ENCODE measurements around the gene RAB27A. TPM values are rescaled to one million over a fixed set of nuclear protein-coding genes. Genes with fewer than 3 reads are reported as not detected.
A peak's percentile ranks its signal among the peaks of the same experiment; 100 is the strongest.
"Not testable (repeated sequence)": the region's sequence is repeated elsewhere in the genome, so short reads cannot be mapped to it uniquely, and the experiment has no call there.

Gene RAB27A
- total and polyA plus RNA-seq, 5 experiments from 2014 or later, result 26.2 to 88.0 (median 35.0) TPM

GRCh38 chr15:55297315-55297714 is 7.7 kb upstream of the RAB27A start:
- POLR2A ChIA-PET, result no interaction called here
- H3K27me3 Mint-ChIP-seq, result no peaks in the 10 kb centered on the region

GRCh38 chr15:55290528-55291057 is 980 bp upstream of the RAB27A start:
- H3K4me1 Mint-ChIP-seq, result peaks cover 18 to 38% (median 36%) of the 10 kb centered on the region in 4 donors
- H3K27ac Mint-ChIP-seq, result peak overlapping the region; percentile 86 to 98 (median 95)
- POLR2A ChIA-PET, result interaction anchor here (1.1 to 2.9 kb wide), 5 partner anchors 10 to 94 kb away, joined by 3 to 9 read pairs (median 7); partner anchors contain the start of gene RSL24D1
- DNase-seq, result peak; percentile 73 to 91 (median 82)
- peaks cover 0 to 3% (median 0%) of the 10 kb centered on the region in 5 donors for H3K27me3 Mint-ChIP-seq
- ATAC-seq, result peak; percentile 79 to 83
- peak overlapping the region; percentile 85 to 95 (median 92) for H3K4me3 Mint-ChIP-seq
- H3K36me3 Mint-ChIP-seq, result peaks cover 0 to 4% (median 3%) of the 10 kb centered on the region in 3 donors
- H3K9me3 Mint-ChIP-seq, result no peaks in the 10 kb centered on the region

More at GRCh38 chr15:55297315-55297714, 7.7 kb upstream of the RAB27A start:
- Mint-ChIP-seq H3K36me3 (peaks cover 0 to 1% (median 0%) of the 10 kb centered on the region in 3 donors), H3K4me3 (no peak overlapping the region), H3K9me3 (peaks cover 0 to 2% (median 0%) of the 10 kb centered on the region in 9 donors), H3K4me1 (peaks cover 0 to 1% (median 0%) of the 10 kb centered on the region in 4 donors), H3K27ac (no peak overlapping the region)
- DNase-seq (no peak), ATAC-seq (no peak)

GRCh38 chr15:55289011-55289745 is 435 bp downstream of the RAB27A start:
- peaks cover 0 to 4% (median 3%) of the 10 kb centered on the region in 3 donors for H3K36me3 Mint-ChIP-seq
- H3K9me3 Mint-ChIP-seq, result no peaks in the 10 kb centered on the region
- ATAC-seq (peak; percentile 15 to 21), DNase-seq (peak in 6 of 10 donors; percentile 11 to 66 (median 23))
- H3K4me1 Mint-ChIP-seq, result peaks cover 26 to 52% (median 49%) of the 10 kb centered on the region in 4 donors
- peaks cover 0 to 3% (median 0%) of the 10 kb centered on the region in 5 donors for H3K27me3 Mint-ChIP-seq
- peak overlapping the region; percentile 85 to 97 (median 94) for H3K4me3 Mint-ChIP-seq
- POLR2A ChIA-PET, result interaction anchor here (2.0 to 2.9 kb wide), 2 partner anchors 13 to 22 kb away, joined by 6 to 7 read pairs; no protein-coding TSS in a partner anchor
- H3K27ac Mint-ChIP-seq, result peak overlapping the region; percentile 94 to 98 (median 97)

- DNase-seq, result no peak
- H3K4me1 Mint-ChIP-seq, result peaks cover 28 to 61% (median 58%) of the 10 kb centered on the region in 4 donors
- peaks cover 0 to 4% (median 3%) of the 10 kb centered on the region in 3 donors for H3K36me3 Mint-ChIP-seq
- POLR2A ChIA-PET, result interaction anchor here (1.0 to 2.9 kb wide), 5 partner anchors 9 to 37 kb away, joined by 3 to 7 read pairs (median 5); no protein-coding TSS in a partner anchor
- peak overlapping the region; percentile 85 to 97 (median 94) for H3K4me3 Mint-ChIP-seq
- peaks cover 0 to 3% (median 0%) of the 10 kb centered on the region in 5 donors for H3K27me3 Mint-ChIP-seq
- H3K27ac Mint-ChIP-seq, result peak overlapping the region; percentile 94 to 98 (median 96)
- H3K9me3 Mint-ChIP-seq, result no peaks in the 10 kb centered on the region
- no peak for ATAC-seq
Measured at GRCh38 chr15:55288006-55288717, 1.5 kb downstream of the RAB27A start.

GRCh38 chr15:55286442-55287189 is 3.0 kb downstream of the RAB27A start:
- not testable (repeated sequence) for DNase-seq, H3K9me3 Mint-ChIP-seq, H3K36me3 Mint-ChIP-seq, ATAC-seq, H3K27me3 Mint-ChIP-seq
- peak overlapping the region in 8 of 10 donors; percentile 1 to 97 (median 52) for H3K4me3 Mint-ChIP-seq
- POLR2A ChIA-PET, result interaction anchor here (0.7 kb wide), 2 partner anchors 33 to 78 kb away, joined by 4 to 5 read pairs; partner anchors contain the start of genes PIGB and PIGBOS1
- peak overlapping the region in 9 of 10 donors; percentile 63 to 98 (median 88) for H3K27ac Mint-ChIP-seq
- peaks cover 34 to 76% (median 73%) of the 10 kb centered on the region in 4 donors for H3K4me1 Mint-ChIP-seq

GRCh38 chr15:55284426-55284825 is 5.2 kb downstream of the RAB27A start:
- H3K27me3 Mint-ChIP-seq, result no peaks in the 10 kb centered on the region
- H3K4me3 Mint-ChIP-seq, result peak overlapping the region in 2 of 10 donors; percentile 0 to 5
- no peaks in the 10 kb centered on the region for H3K9me3 Mint-ChIP-seq
- H3K4me1 Mint-ChIP-seq, result peaks cover 40 to 90% (median 87%) of the 10 kb centered on the region in 4 donors
- ATAC-seq (no peak), DNase-seq (no peak)
- H3K27ac Mint-ChIP-seq, result peak overlapping the region in 9 of 10 donors; percentile 20 to 98 (median 57)
- H3K36me3 Mint-ChIP-seq, result peaks cover 0 to 4% (median 3%) of the 10 kb centered on the region in 3 donors
- POLR2A ChIA-PET, result interaction anchor here (0.5 to 1.0 kb wide), 2 partner anchors 17 to 84 kb away, joined by 3 to 7 read pairs; no protein-coding TSS in a partner anchor

GRCh38 chr15:55283379-55284147 is 6.0 kb downstream of the RAB27A start:
- Mint-ChIP-seq H3K36me3 (peaks cover 0 to 4% (median 3%) of the 10 kb centered on the region in 3 donors), H3K27ac (peak overlapping the region; percentile 36 to 98 (median 86)), H3K27me3 (no peaks in the 10 kb centered on the region), H3K9me3 (no peaks in the 10 kb centered on the region), H3K4me1 (peaks cover 40 to 95% (median 90%) of the 10 kb centered on the region in 4 donors), H3K4me3 (peak overlapping the region in 3 of 10 donors; percentile 7 to 55 (median 11))
- no peak for DNase-seq
- no peak for ATAC-seq
- POLR2A ChIA-PET, result interaction anchor here (1.0 kb wide), 1 partner anchor 16 kb away, joined by 3 read pairs; no protein-coding TSS in a partner anchor

- H3K4me3 Mint-ChIP-seq, result peak overlapping the region in 5 of 10 donors; percentile 12 to 58 (median 55)
- peak in 1 of 10 donors; percentile 33 for DNase-seq
- no peaks in the 10 kb centered on the region for H3K9me3 Mint-ChIP-seq
- POLR2A ChIA-PET, result interaction anchor here (0.6 to 1.7 kb wide), 3 partner anchors 13 to 85 kb away, joined by 3 to 10 read pairs (median 3); no protein-coding TSS in a partner anchor
- no peaks in the 10 kb centered on the region for H3K27me3 Mint-ChIP-seq
- peaks cover 42 to 95% (median 90%) of the 10 kb centered on the region in 4 donors for H3K4me1 Mint-ChIP-seq
- H3K36me3 Mint-ChIP-seq, result peaks cover 0 to 3% (median 2%) of the 10 kb centered on the region in 3 donors
- H3K27ac Mint-ChIP-seq, result peak overlapping the region; percentile 78 to 98 (median 90)
- ATAC-seq, result no peak
Measured at GRCh38 chr15:55282284-55282833, 7.3 kb downstream of the RAB27A start.

GRCh38 chr15:55281517-55282228 is 7.9 kb downstream of the RAB27A start:
- DNase-seq (no peak), ATAC-seq (peak in 1 of 2 donors; percentile 52)
- Mint-ChIP-seq H3K4me1 (peaks cover 48 to 95% (median 91%) of the 10 kb centered on the region in 4 donors), H3K9me3 (no peaks in the 10 kb centered on the region), H3K36me3 (peaks cover 0 to 3% (median 0%) of the 10 kb centered on the region in 3 donors), H3K4me3 (peak overlapping the region in 4 of 10 donors; percentile 12 to 56 (median 34)), H3K27me3 (no peaks in the 10 kb centered on the region), H3K27ac (peak overlapping the region; percentile 78 to 98 (median 90))
- POLR2A ChIA-PET, result interaction anchor here (0.7 to 1.7 kb wide), 3 partner anchors 14 to 84 kb away, joined by 3 to 10 read pairs (median 3); no protein-coding TSS in a partner anchor

- not testable (repeated sequence) for DNase-seq, ATAC-seq, H3K9me3 Mint-ChIP-seq, H3K27me3 Mint-ChIP-seq, H3K36me3 Mint-ChIP-seq
- POLR2A ChIA-PET, result interaction anchor here (0.6 to 1.3 kb wide), 4 partner anchors 10 to 31 kb away, joined by 3 to 6 read pairs (median 4); no protein-coding TSS in a partner anchor
- Mint-ChIP-seq H3K4me1 (peaks cover 38 to 95% (median 88%) of the 10 kb centered on the region in 4 donors), H3K27ac (peak overlapping the region in 9 of 10 donors; percentile 86 to 98 (median 95)), H3K4me3 (peak overlapping the region in 2 of 10 donors; percentile 56 to 76)
Measured at GRCh38 chr15:55280589-55280988, 9.0 kb downstream of the RAB27A start.

Data from naive thymus-derived CD8-positive, alpha-beta T cell (primary cell).